Measurements from ENCODE around the gene FAM234B. TPM values are rescaled to one million over a fixed set of nuclear protein-coding genes. Genes with fewer than 3 reads are reported as not detected.

FAM234B gene, protein sequence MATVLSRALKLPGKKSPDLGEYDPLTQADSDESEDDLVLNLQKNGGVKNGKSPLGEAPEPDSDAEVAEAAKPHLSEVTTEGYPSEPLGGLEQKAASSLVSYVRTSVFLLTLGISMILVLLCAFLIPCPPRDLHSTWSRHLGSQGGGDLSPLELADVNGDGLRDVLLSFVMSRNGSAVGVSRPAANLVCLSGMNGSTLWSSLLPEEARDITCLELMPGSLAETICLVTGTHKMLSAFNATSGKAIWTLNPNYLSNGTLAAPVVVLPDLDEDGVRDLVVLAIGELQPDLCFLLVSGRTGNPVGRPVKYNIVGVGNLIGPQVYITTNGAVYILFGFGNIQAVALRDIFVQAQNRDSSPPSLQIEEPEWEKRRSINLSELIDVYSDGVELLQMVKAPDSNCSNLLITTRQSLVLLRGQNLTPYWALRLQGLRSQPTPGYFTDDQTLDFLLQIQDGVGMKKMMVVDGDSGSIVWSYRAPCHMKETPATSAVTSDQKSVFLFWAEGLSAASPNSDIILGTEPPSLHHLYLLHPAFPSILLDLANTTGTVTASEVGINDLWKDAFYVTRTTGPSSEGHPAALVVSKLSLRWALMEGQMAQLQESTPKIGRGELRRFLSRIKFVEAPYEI
- 16.0 and 16.3 TPM in 2 replicates for total RNA-seq
- long read RNA-seq, partial matches to known transcripts = 1 of 3 reads
- long read RNA-seq, other reads (novel, unspliced or antisense) = 2 of 3 reads

DNA sequence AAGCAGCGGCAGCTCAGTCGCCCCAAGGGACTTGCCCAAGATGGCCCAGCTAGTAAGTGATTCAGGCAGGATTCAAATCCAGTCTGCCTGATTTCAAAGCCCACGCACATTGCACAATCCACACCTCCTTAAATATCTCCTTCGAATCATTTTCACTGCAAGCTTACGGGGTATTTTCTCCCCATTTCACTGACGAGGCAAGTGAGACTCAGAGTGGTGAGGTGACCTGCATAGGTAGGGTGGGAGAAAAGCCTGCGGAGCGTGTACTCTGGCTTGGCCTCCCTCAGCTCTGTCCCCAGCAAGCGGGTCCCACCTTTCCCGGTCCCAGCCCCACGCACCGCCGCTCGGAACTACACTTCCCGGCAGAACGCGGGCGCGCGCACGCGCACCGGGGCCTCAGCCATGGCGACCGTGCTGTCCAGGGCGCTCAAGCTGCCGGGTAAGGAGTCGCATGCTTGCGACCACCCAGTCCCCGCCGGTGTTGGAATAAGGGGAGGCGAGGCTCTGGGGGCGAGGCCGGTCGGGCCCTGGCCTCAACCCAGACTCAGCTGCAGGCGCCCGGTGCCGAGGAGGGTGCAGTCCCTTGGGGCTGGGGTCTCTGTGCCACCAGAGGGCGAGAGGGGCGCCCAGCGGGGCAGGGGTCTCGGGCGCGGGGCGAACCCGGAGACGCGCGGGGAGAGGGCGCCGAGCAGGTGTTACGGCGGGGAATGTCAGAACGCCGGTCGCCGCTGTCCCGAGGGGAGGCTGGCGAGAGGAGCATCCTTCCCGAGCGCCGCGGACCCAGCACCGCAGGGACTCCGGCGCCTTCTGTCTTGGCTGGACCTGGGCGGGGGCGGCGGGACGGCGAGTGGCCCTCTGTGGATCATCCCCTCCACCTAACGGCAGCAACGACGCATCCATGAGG lies at the start of gene FAM234B:
TSS of gene FAM234B (plus strand) at position 380 of the 904 bp plus-strand sequence. CDS start at position 403, 23 bp downstream.
- DNase-seq (ENCODE audit: low read depth, low spot score) = peak; percentile 73
- Mint-ChIP-seq H3K9me3 (no peaks in the 10 kb centered on the region), H3K27me3 (ENCODE audit: low read depth) (peaks cover 27% of the 10 kb centered on the region), H3K36me3 (ENCODE audit: low read depth) (no peaks in the 10 kb centered on the region), H3K4me3 (peak within 1 kb of the TSS; percentile 93), H3K27ac (ENCODE audit: unreplicated experiment) (no peak within 1 kb of the TSS), H3K4me1 (peaks cover 18% of the 10 kb centered on the region)
- TF ChIP-seq, protein P1, sequence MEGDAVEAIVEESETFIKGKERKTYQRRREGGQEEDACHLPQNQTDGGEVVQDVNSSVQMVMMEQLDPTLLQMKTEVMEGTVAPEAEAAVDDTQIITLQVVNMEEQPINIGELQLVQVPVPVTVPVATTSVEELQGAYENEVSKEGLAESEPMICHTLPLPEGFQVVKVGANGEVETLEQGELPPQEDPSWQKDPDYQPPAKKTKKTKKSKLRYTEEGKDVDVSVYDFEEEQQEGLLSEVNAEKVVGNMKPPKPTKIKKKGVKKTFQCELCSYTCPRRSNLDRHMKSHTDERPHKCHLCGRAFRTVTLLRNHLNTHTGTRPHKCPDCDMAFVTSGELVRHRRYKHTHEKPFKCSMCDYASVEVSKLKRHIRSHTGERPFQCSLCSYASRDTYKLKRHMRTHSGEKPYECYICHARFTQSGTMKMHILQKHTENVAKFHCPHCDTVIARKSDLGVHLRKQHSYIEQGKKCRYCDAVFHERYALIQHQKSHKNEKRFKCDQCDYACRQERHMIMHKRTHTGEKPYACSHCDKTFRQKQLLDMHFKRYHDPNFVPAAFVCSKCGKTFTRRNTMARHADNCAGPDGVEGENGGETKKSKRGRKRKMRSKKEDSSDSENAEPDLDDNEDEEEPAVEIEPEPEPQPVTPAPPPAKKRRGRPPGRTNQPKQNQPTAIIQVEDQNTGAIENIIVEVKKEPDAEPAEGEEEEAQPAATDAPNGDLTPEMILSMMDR (conservative IDR thresholded peaks at IDR 0.05) = peak; percentile 56

DNA sequence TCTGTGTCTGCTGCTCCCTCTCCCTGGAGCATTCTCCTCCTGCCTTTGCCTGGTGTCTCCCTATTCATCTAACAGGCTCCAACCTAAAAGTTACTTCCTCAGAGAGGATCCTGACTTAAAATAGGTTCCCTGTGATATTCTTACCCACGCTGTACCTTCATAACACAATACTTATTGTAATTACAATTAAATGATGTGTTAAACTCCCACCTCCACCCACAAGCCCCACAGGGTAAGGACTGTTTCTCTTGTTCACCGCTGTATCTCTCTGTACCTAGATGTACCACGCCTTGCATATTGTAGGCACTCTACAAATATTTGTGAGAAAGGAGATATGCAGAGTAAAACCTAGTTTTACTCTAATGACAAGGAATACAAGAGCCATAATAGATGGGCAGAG lies 49.1 kb upstream of the FAM234B start:
- peaks cover 12% of the 10 kb centered on the region for H3K4me1 Mint-ChIP-seq

DNA sequence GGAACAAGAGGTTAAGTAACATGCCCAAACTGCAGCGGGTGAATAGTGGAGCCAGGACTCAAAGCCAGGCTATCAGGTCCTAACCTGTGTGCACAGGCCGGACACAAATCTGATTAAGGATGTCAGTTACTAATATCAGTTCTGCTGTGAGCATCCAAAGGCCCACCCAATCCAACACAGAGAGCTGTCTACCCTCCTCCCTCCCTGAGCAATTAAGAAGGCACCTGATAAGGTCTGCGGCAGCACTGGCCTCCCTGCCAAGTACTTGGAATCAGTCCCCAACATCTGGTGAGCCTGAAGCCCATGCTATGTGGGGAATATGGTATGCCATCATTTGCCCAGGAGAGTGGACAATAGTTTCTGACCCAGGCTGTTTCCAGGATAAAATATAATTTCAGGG lies 48.0 kb upstream of the FAM234B start:
- Mint-ChIP-seq H3K36me3 (ENCODE audit: low read depth) (no peaks in the 10 kb centered on the region), H3K4me1 (peaks cover 17% of the 10 kb centered on the region), H3K27ac (ENCODE audit: unreplicated experiment) (no peak overlapping the region), H3K4me3 (no peak overlapping the region), H3K27me3 (ENCODE audit: low read depth) (peaks cover 9% of the 10 kb centered on the region), H3K9me3 (no peaks in the 10 kb centered on the region)
- TF ChIP-seq, protein P1 (conservative IDR thresholded peaks at IDR 0.05) = no peak
- no peak for DNase-seq (ENCODE audit: low read depth, low spot score)

More for the DNA sequence above, 49.1 kb upstream of the FAM234B start:
- TF ChIP-seq, protein P1 (conservative IDR thresholded peaks at IDR 0.05) = no peak
- no peak overlapping the region for H3K27ac Mint-ChIP-seq (ENCODE audit: unreplicated experiment)
- H3K27me3 Mint-ChIP-seq (ENCODE audit: low read depth) = peaks cover 6% of the 10 kb centered on the region
- no peak for DNase-seq (ENCODE audit: low read depth, low spot score)
- H3K36me3 Mint-ChIP-seq (ENCODE audit: low read depth) = no peaks in the 10 kb centered on the region
- no peak overlapping the region for H3K4me3 Mint-ChIP-seq
- H3K9me3 Mint-ChIP-seq = no peaks in the 10 kb centered on the region

DNA sequence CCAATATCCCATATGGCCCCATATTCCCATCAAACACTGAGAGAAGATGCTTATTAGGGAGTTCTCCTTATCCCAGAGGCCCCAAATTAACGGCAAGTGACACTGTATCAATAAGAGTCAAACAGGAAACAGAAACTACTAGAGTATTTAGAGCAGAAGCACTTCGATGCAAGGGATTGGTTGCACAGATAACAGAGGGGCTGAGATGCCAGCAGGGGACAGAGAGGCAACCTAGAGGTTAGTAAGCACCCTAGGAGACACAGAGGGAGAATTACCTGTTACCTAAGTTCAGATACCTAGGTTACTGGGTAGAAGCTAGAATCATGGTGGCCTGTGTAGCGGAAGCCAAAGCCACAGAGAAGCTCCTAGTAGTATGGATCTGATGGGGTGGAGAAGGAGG lies 47.0 kb upstream of the FAM234B start:
- Mint-ChIP-seq H3K27ac (ENCODE audit: unreplicated experiment) (no peak overlapping the region), H3K9me3 (no peaks in the 10 kb centered on the region), H3K36me3 (ENCODE audit: low read depth) (no peaks in the 10 kb centered on the region), H3K27me3 (ENCODE audit: low read depth) (peaks cover 15% of the 10 kb centered on the region), H3K4me3 (peak overlapping the region; percentile 52), H3K4me1 (peaks cover 23% of the 10 kb centered on the region)
- no peak for DNase-seq (ENCODE audit: low read depth, low spot score)
- TF ChIP-seq, protein P1 (conservative IDR thresholded peaks at IDR 0.05) = no peak

DNA sequence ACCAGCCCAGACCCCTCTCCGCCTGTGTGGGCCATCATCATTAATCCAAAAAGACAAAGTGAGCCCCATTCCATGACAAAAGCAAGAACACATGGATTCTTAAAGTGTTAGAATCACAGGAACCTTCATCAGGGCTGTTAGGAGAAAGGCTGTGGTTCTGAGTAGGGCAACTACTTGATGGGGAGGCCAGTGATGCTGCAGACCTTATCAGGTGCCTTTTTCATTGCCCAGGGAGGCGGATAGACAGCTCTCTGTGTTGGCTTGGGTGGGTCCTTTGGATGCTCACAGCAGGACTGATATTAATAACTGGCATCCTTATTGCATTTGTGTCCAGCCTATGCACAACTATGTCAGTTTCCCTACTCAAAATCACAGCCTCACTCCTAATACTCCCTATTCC lies 46.4 kb upstream of the FAM234B start:
- H3K4me1 Mint-ChIP-seq = peaks cover 23% of the 10 kb centered on the region

More for the DNA sequence above, 46.4 kb upstream of the FAM234B start:
- Mint-ChIP-seq H3K36me3 (ENCODE audit: low read depth) (no peaks in the 10 kb centered on the region), H3K9me3 (no peaks in the 10 kb centered on the region), H3K27me3 (ENCODE audit: low read depth) (peaks cover 20% of the 10 kb centered on the region), H3K4me3 (peak overlapping the region; percentile 52), H3K27ac (ENCODE audit: unreplicated experiment) (no peak overlapping the region)
- DNase-seq (ENCODE audit: low read depth, low spot score) = no peak
- TF ChIP-seq, protein P1 (conservative IDR thresholded peaks at IDR 0.05) = no peak
